CD1c-positive myeloid dendritic cell (primary cell): ENCODE data around the gene LHX5.

Experiments
- DNase-seq: peaks from one replicate; pipeline ENCODE4 v3.0.0-alpha.2; 2016; ENCODE audit errors: extremely low spot score

Gene LHX5

GRCh38 chr12:113464852-113465719 is 6.6 kb downstream of the LHX5 start:
- DNase-seq, result no peak

- no peak for DNase-seq
Measured at GRCh38 chr12:113464452-113464775, 7.3 kb downstream of the LHX5 start.

GRCh38 chr12:113463746-113464451 is 7.8 kb downstream of the LHX5 start:
- no peak for DNase-seq

GRCh38 chr12:113462998-113463745 is 8.5 kb downstream of the LHX5 start:
- no peak for DNase-seq

DNA sequence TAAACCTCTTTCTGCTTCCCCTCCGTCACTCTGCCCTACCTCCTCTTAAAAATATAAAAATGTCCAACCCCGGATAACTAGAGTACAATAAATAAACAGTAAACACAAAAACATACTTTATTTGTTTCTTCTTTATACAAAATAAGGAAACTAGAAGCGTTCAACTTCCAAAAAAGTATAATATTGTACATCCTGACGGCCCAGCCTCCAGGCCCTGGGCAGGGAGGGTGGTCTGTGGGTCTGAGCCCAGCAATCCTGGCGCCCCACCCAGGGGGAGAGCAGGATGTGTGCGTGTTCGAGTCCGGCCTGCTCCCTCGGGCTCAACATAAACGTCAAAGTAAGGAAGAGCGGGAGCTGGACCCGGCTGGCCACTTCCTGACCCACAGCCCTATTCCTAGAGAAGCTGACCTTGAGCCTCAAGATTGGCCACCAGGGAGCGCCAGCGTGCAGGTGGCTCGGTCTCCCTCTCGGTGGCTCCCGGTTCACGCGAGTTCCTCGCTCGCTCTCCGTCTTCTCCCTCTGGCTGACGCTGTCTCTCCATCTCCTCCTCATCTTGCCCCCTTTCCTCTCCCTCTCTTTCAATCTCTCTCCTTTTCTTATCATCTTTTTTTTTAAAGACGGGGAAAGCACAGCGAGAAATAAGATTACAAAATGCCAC is 9.4 kb downstream of the LHX5 start:
- DNase-seq, result peak; percentile 80

DNA sequence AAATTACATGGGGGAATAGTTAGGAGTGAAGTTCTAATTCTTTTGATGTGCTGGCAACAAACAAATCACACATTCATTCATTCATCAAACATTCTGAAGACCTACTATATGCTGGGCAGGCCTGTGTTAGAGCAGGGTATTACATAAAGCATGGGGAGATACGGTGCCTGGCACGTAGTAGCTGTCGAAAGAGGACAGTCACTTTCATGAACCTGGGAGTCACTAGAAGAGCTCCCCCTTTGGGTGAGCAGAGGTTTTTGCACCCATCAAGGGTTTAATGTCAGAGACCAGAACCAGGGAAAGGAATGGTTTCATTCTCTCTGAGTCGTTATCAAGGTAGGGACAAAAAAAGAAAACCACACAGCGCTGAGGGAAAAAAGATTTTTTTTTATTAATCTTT is 10.0 kb downstream of the LHX5 start:
- peak; percentile 36 for DNase-seq

DNA sequence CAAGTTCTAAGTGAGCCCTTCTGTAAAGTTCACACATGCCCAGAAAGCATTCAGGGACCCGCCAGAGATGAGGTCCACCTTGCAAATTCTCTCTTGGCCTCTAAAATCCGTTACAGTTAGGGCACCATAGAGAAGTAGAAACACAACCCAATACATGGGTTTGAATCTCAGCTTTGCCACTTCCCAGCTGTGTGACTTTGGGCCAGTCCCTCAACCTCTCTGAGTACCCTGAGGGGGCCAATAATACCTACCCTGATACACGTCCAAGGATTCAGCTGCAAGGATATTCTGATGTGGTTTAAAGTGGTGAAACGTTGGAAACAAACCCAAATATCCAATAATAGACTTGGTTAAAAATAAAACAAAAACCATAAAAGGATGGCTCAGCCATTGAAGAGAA is 11.7 kb downstream of the LHX5 start:
- no peak for DNase-seq

DNA sequence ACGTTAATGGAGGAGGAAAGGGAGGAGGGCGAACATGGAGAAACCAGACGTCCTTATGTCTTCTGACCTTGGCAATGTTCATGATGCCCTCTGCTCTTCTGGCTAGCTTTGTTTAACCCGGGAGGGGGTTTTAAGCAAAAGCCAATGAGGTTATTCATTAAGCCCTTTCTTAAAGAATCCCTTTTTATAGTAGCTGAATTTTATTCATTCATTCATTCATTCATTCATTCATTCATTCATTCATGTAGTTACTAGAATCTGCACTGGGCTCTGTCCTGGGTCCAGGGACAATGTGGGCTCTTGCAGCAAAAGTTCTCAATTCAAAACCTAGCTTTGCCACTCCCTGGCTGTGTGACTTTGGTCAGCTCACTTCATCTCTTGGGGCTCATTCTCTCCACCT is 14.0 kb downstream of the LHX5 start:
- no peak for DNase-seq

GRCh38 chr12:113457185-113457584 is 14.5 kb downstream of the LHX5 start:
- DNase-seq, result no peak

GRCh38 chr12:113456761-113457160 is 14.9 kb downstream of the LHX5 start:
- DNase-seq, result no peak

DNA sequence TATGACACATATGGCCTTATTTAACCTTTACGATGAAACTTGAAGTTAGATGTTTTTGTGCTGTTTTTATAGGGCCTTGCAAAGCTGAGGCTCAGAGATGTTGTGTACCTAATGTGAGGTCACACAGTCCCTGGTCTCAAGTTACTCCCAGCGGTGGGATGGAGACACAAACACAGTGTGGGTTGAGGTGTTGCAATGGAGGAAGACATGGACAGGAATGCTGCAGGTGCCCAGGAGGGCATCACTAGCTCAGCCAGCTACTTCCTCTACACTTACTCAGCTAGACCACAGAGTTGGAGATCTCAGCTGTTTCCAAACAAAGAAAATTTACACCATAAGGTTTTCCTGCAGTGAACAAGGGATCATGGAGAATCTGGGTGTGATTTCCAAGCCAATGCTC is 15.5 kb downstream of the LHX5 start:
- DNase-seq, result no peak

- no peak for DNase-seq
Measured at GRCh38 chr12:113453330-113453729, 18.3 kb downstream of the LHX5 start.

DNA sequence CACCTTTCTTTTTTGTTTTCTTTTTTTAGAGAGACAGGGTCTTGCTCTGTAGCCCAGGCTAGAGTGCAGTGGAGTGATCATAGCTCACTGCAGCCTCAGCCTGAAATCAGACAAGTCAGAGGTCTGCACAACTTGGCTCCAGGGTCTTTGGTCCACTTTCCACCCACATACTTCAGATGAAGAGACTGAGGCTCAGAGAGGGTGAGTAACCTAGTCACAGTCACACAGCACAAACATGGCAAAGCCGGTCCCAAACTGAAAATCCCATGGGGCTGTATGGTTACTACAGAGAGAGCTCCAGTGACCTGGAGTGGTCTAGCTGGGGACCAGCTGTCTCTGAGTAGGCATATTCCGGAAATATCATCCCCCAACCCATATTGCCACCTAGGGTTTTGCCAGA is 19.2 kb downstream of the LHX5 start:
- no peak for DNase-seq

GRCh38 chr12:113449839-113450238 is 21.8 kb downstream of the LHX5 start:
- DNase-seq, result no peak

GRCh38 chr12:113449299-113449698 is 22.4 kb downstream of the LHX5 start:
- DNase-seq, result no peak

- no peak for DNase-seq
Measured at GRCh38 chr12:113448873-113449272, 22.8 kb downstream of the LHX5 start.

DNA sequence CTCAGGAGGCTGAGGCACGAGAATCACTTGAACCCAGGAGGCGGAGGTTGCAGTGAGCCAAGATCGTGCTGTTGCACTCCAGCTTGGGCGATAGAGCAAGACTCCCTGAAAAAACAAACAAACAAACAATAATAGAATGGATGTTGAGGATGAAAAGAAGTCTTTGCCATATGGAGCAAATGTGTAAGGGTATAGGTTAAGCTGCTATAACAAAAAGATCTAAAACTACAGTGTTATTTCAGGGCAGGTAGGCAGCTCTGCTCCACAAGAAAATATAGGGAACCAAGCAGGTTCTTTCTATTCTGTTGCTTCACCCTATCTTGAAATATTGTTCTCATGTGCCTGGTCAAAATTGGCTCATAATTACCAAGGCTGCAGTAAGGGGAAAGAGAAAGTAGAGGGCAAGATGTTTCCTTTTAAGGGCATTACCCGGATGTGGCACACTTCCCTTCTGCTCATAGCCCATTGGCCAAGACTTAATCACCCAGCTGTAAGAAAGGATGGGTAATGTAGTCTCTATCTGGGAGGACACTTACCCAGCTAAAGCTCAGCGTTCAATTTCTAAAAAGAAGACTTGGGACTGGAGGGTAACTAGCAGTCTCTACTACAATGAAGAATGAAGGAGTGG is 26.0 kb downstream of the LHX5 start:
- DNase-seq, result peak; percentile 50

DNA sequence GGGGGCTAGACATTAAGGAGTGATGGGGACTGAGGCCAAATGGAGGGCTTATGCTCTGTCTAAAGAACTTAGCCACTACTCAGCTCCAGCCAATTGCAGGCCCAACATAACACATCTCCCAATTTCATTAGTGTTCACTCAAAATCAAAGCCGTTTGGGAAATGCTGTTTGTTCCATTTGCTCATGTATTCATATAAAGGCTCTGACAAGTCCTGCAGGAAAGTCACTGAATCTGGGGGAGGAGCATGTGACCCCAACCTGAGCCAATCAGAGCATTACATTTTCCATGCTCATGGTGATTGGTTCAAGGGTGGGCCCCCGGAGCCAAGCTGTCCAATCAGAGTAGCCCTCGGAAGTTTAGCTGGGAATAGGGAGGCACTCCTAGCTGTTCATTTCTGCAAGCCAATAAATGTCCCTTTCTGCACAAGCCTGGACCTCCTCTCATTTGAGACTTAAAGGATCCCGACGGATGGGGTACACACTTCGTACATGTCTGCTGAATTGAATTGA is 28.6 kb downstream of the LHX5 start:
- no peak for DNase-seq

DNA sequence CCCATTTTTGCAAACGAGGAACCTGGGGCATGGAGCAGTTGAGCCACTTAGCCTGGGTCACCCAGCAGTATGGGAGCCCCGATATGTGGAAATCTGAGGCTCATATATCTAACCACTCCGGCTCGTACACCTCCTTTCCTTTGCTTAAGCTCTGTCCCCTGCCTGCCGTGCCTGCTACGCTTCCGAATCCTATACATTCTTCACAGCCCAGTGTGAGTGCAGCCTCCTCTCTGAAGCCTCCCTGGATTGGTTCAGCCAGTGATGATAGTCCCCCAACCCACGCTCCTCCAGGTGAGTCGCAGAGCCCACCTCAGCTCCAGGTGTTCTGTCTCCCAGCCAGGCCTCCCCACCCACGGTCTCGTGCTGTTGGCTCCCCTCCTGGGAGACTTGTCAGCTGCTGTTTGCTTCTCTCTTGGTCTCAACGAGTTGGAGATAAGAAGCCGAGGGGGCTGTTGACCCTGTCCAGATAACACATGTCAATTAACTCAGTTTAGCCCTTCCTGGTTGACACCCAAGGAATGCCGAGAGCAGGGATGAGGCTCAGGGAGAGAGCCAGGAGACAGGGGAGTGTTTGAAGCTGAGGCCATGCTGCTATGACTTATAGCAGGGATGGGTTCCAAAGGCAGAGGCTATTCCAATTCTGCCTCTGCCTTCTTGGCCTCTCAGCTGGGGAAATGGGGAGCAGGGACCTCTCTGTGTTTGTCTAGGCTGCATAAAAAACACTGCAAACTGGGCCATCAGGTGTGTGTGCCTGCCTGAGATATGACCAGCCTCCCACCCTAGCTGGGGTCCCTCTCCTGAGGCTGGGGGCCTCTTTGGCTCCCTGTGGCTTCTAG is 30.5 kb downstream of the LHX5 start:
- DNase-seq, result no peak

- no peak for DNase-seq
Measured at GRCh38 chr12:113440336-113440735, 31.3 kb downstream of the LHX5 start.

- no peak for DNase-seq
Measured at GRCh38 chr12:113439606-113440030, 32.1 kb downstream of the LHX5 start.
